Cardiac fibroblast (primary cell): ENCODE data around the gene GFY.
A peak's percentile ranks its signal among the peaks of the same experiment; 100 is the strongest.
"Not testable (repeated sequence)": the region's sequence is repeated elsewhere in the genome, so short reads cannot be mapped to it uniquely, and the experiment has no call there.

ENCODE experiments used
- DNase-seq, 2 donors: peaks; one replicate each; pipeline versions ENCODE4 v3.0.0 to v3.0.0-alpha.2; 2010; ENCODE audit warnings: low read depth in 2 of 2
- H3K4me3 ChIP-seq, 2 donors: replicated peaks in 1 of 2; 1 replicate in 1 of 2; 2 replicates in 1 of 2; pipeline ENCODE4 v1.5.1; 2011; ENCODE audit warnings: low read depth in 2 of 2, low read length in 2 of 2, mild to moderate bottlenecking in 2 of 2, moderate library complexity in 1 of 2
- CTCF ChIP-seq: IDR thresholded peaks from one replicate; pipeline ENCODE4 v1.5.1; 2011; ENCODE audit warnings: low read depth, mild to moderate bottlenecking, low read length, inconsistent platforms

The GFY gene

GRCh38 chr19:49440439-49441209, 15.4 kb downstream of the GFY start:
- TF ChIP-seq CTCF, result no peak
- no peak for DNase-seq
- peak overlapping the region in 1 of 2 donors; percentile 3 for H3K4me3 ChIP-seq

- H3K4me3 ChIP-seq, result peak within 1 kb of the TSS; percentile 3 to 32
- TF ChIP-seq CTCF, result no peak
- no peak for DNase-seq
These were observed 16.2 kb downstream of the GFY start, which contains the start of gene SLC17A7 for GRCh38 chr19:49441210-49441959. Gene SLC17A7 (minus strand): TSS chr19:49441527. CDS start chr19:49441379, 148 bp downstream.

GRCh38 chr19:49441960-49442350, 16.8 kb downstream of the GFY start:
- no peak for DNase-seq
- H3K4me3 ChIP-seq, result no peak overlapping the region
- TF ChIP-seq CTCF, result no peak

GRCh38 chr19:49442354-49442753, 17.2 kb downstream of the GFY start:
- peak overlapping the region in 1 of 2 donors; percentile 32 for H3K4me3 ChIP-seq
- DNase-seq, result no peak
- no peak for TF ChIP-seq CTCF

GRCh38 chr19:49442771-49443365, 17.7 kb downstream of the GFY start:
- H3K4me3 ChIP-seq, result peak overlapping the region; percentile 55 to 68
- DNase-seq, result peak; percentile 87 to 93
- TF ChIP-seq CTCF, result no peak

GRCh38 chr19:49443366-49444099, 18.3 kb downstream of the GFY start:
- peak; percentile 89 for TF ChIP-seq CTCF
- DNase-seq, result peak; percentile 96 to 98
- peak overlapping the region; percentile 55 to 68 for H3K4me3 ChIP-seq

GRCh38 chr19:49444100-49444700, 19.0 kb downstream of the GFY start:
- DNase-seq, H3K4me3 ChIP-seq: not testable (repeated sequence)
